ENCODE measurements around the gene POLR3K. TPM values are rescaled to one million over a fixed set of nuclear protein-coding genes. Genes with fewer than 3 reads are reported as not detected.

The POLR3K gene
- total RNA-seq, 1 donor from 2014 or later = 7.3 TPM

- Mint-ChIP-seq H3K27ac (ENCODE audit: unreplicated experiment) (no peak overlapping the region), H3K4me1 (ENCODE audit: low read depth) (peaks cover 8% of the 10 kb centered on the region)
These were observed 5.4 kb upstream of the POLR3K start for GRCh38 chr16:58491-59439.

GRCh38 chr16:57711-58110 lies 4.3 kb upstream of the POLR3K start:
- peak overlapping the region; percentile 59 for H3K27ac Mint-ChIP-seq (ENCODE audit: unreplicated experiment)
- no peak for DNase-seq (ENCODE audit: low spot score)

More at GRCh38 chr16:58491-59439, 5.4 kb upstream of the POLR3K start:
- no peaks in the 10 kb centered on the region for H3K27me3 Mint-ChIP-seq (ENCODE audit: low read depth)
- peaks cover 34% of the 10 kb centered on the region for H3K36me3 Mint-ChIP-seq (ENCODE audit: low read depth)
- H3K4me3 Mint-ChIP-seq (ENCODE audit: unreplicated experiment) = no peak overlapping the region
- DNase-seq (ENCODE audit: low spot score) = no peak
- no peaks in the 10 kb centered on the region for H3K9me3 Mint-ChIP-seq (ENCODE audit: low read depth)
- no peak for TF ChIP-seq CTCF (IDR thresholded peaks at IDR 0.05)

GRCh38 chr16:56231-56927 lies 3.0 kb upstream of the POLR3K start:
- H3K27me3 Mint-ChIP-seq (ENCODE audit: low read depth) = no peaks in the 10 kb centered on the region
- peaks cover 22% of the 10 kb centered on the region for H3K4me1 Mint-ChIP-seq (ENCODE audit: low read depth)
- no peaks in the 10 kb centered on the region for H3K9me3 Mint-ChIP-seq (ENCODE audit: low read depth)
- DNase-seq (ENCODE audit: low spot score) = no peak
- TF ChIP-seq CTCF (IDR thresholded peaks at IDR 0.05) = no peak
- no peak overlapping the region for H3K27ac Mint-ChIP-seq (ENCODE audit: unreplicated experiment)
- H3K36me3 Mint-ChIP-seq (ENCODE audit: low read depth) = peaks cover 32% of the 10 kb centered on the region
- H3K4me3 Mint-ChIP-seq (ENCODE audit: unreplicated experiment) = no peak overlapping the region

More at GRCh38 chr16:57711-58110, 4.3 kb upstream of the POLR3K start:
- peaks cover 34% of the 10 kb centered on the region for H3K36me3 Mint-ChIP-seq (ENCODE audit: low read depth)
- no peaks in the 10 kb centered on the region for H3K9me3 Mint-ChIP-seq (ENCODE audit: low read depth)
- no peaks in the 10 kb centered on the region for H3K27me3 Mint-ChIP-seq (ENCODE audit: low read depth)
- H3K4me3 Mint-ChIP-seq (ENCODE audit: unreplicated experiment) = no peak overlapping the region
- no peak for TF ChIP-seq CTCF (IDR thresholded peaks at IDR 0.05)
- peaks cover 16% of the 10 kb centered on the region for H3K4me1 Mint-ChIP-seq (ENCODE audit: low read depth)

- no peak overlapping the region for H3K27ac Mint-ChIP-seq (ENCODE audit: unreplicated experiment)
- no peak for TF ChIP-seq CTCF (IDR thresholded peaks at IDR 0.05)
- peaks cover 30% of the 10 kb centered on the region for H3K36me3 Mint-ChIP-seq (ENCODE audit: low read depth)
- peaks cover 25% of the 10 kb centered on the region for H3K4me1 Mint-ChIP-seq (ENCODE audit: low read depth)
- H3K9me3 Mint-ChIP-seq (ENCODE audit: low read depth) = no peaks in the 10 kb centered on the region
- H3K27me3 Mint-ChIP-seq (ENCODE audit: low read depth) = no peaks in the 10 kb centered on the region
- no peak for DNase-seq (ENCODE audit: low spot score)
- no peak overlapping the region for H3K4me3 Mint-ChIP-seq (ENCODE audit: unreplicated experiment)
These were observed 2.2 kb upstream of the POLR3K start for GRCh38 chr16:55571-56136.

- H3K4me1 Mint-ChIP-seq (ENCODE audit: low read depth) = peaks cover 25% of the 10 kb centered on the region
- H3K9me3 Mint-ChIP-seq (ENCODE audit: low read depth) = no peaks in the 10 kb centered on the region
- H3K27ac Mint-ChIP-seq (ENCODE audit: unreplicated experiment) = no peak overlapping the region
- TF ChIP-seq CTCF (IDR thresholded peaks at IDR 0.05) = no peak
- no peak for DNase-seq (ENCODE audit: low spot score)
- H3K36me3 Mint-ChIP-seq (ENCODE audit: low read depth) = peaks cover 23% of the 10 kb centered on the region
- H3K27me3 Mint-ChIP-seq (ENCODE audit: low read depth) = no peaks in the 10 kb centered on the region
- H3K4me3 Mint-ChIP-seq (ENCODE audit: unreplicated experiment) = peak overlapping the region; percentile 98
These were observed 801 bp upstream of the POLR3K start for GRCh38 chr16:54237-54581.
